HepG2 (cell line): ENCODE measurements around the gene RASA1. TPM values are rescaled to one million over a fixed set of nuclear protein-coding genes. Genes with fewer than 3 reads are reported as not detected.

Source experiments
- CENPBD1 ChIP-seq: sonication (generic); formaldehyde crosslinking; IDR thresholded peaks from 2 replicates; pipeline ENCODE4 v1.8.0; 2022; ENCODE audit warnings: missing genetic modification reagents, low read depth, mild to moderate bottlenecking, borderline replicate concordance
- CHD2 ChIP-seq: IDR thresholded peaks from 2 replicates; pipeline ENCODE4 v1.6.1; 2011; ENCODE audit warnings: low read depth, low read length, improper control_type of control experiment
- CREM ChIP-seq, 2 experiments: sonication (generic) in 1 of 2; formaldehyde crosslinking in 1 of 2; IDR thresholded peaks; 2 replicates each; pipeline versions ENCODE4 v1.4.0 to v1.6.1; 2016 to 2020; ENCODE audit warnings: antibody characterized with exemption in 1 of 2, mild to moderate bottlenecking in 1 of 2, missing genetic modification reagents in 1 of 2
- DR1 ChIP-seq: sonication (generic); formaldehyde crosslinking; IDR thresholded peaks from 2 replicates; pipeline ENCODE4 v1.8.0; 2021; ENCODE audit warnings: mild to moderate bottlenecking, missing genetic modification reagents, inconsistent platforms
- ELF3 ChIP-seq: IDR thresholded peaks from 2 replicates; pipeline ENCODE4 v1.6.1; 2016; ENCODE audit warnings: missing genetic modification reagents, missing compliant biosample characterization
- GLI4 ChIP-seq: sonication (generic); formaldehyde crosslinking; IDR thresholded peaks from 2 replicates; pipeline ENCODE4 v1.5.1; 2020; ENCODE audit warnings: missing genetic modification reagents, mild to moderate bottlenecking, moderate library complexity, borderline replicate concordance
- KMT2B ChIP-seq: IDR thresholded peaks from 2 replicates; pipeline ENCODE4 v1.6.1; 2016; ENCODE audit warnings: missing genetic modification reagents, missing compliant biosample characterization
- MEIS1 ChIP-seq: sonication (generic); formaldehyde crosslinking; IDR thresholded peaks from 2 replicates; pipeline ENCODE4 v1.9.0; 2021; ENCODE audit warnings: mild to moderate bottlenecking, missing genetic modification reagents, moderate library complexity, borderline replicate concordance
- PITX1 ChIP-seq: sonication (generic); formaldehyde crosslinking; IDR thresholded peaks from 2 replicates; pipeline ENCODE4 v1.5.1; 2020; ENCODE audit warnings: mild to moderate bottlenecking, missing genetic modification reagents
- PLRG1 ChIP-seq: fragments of 450-650 bp; conservative IDR thresholded peaks from 2 replicates; pipeline ENCODE4 v1.6.1; 2016
- REL ChIP-seq: sonication (generic); formaldehyde crosslinking; conservative IDR thresholded peaks from 2 replicates; pipeline ENCODE4 v1.8.0; 2022; ENCODE audit warnings: mild to moderate bottlenecking, missing genetic modification reagents, moderate library complexity
- SMARCE1 ChIP-seq: fragments of 450-650 bp; IDR thresholded peaks from 2 replicates; pipeline ENCODE4 v1.6.1; 2017; ENCODE audit warnings: borderline replicate concordance
- SRSF1 ChIP-seq: fragments of 200-400 bp; formaldehyde crosslinking; optimal IDR thresholded peaks from 2 replicates; pipeline ENCODE3; 2017; ENCODE audit warnings: mild to moderate bottlenecking, low read depth, low read length, moderate library complexity
- THAP9 ChIP-seq: sonication (generic); formaldehyde crosslinking; IDR thresholded peaks from 2 replicates; pipeline ENCODE4; 2020; ENCODE audit warnings: missing genetic modification reagents, mild to moderate bottlenecking, borderline replicate concordance
- ZBTB49 ChIP-seq: sonication (generic); formaldehyde crosslinking; IDR thresholded peaks from 2 replicates; pipeline ENCODE4 v1.4.0; 2020; ENCODE audit warnings: missing genetic modification reagents, borderline replicate concordance
- ZNF484 ChIP-seq: sonication (generic); formaldehyde crosslinking; IDR thresholded peaks from 2 replicates; pipeline ENCODE4 v1.5.1; 2020; ENCODE audit warnings: mild to moderate bottlenecking, low read depth, missing genetic modification reagents, borderline replicate concordance
- ZNF687 ChIP-seq: sonication (generic); formaldehyde crosslinking; IDR thresholded peaks from 2 replicates; pipeline ENCODE4 v1.5.1; 2020; ENCODE audit warnings: mild to moderate bottlenecking, missing genetic modification reagents, moderate library complexity
- ZNF709 ChIP-seq: sonication (generic); formaldehyde crosslinking; IDR thresholded peaks from 2 replicates; pipeline ENCODE4 v1.5.0; 2020; ENCODE audit warnings: mild to moderate bottlenecking, missing genetic modification reagents
- polyA plus RNA-seq, 8 experiments: library from polyadenylated mRNA; depleted of rRNA in 3 of 8; stranded (reverse) in 7 of 8; unstranded in 1 of 8; fragments of >200 nt; fragmentation: Illumina TruSeq in 4 of 8; extraction: Trizol in 4 of 8; gene quantifications; 2 replicates each; pipeline versions ENCODE4 v1.2.1 to v1.2.3, GENCODE V29; 2011 to 2016; ENCODE audit warnings: low read depth in 4 of 8, missing spikeins in 1 of 8, mixed read lengths in 1 of 8; ENCODE audit not compliant: insufficient read depth in 1 of 8
- total RNA-seq, 5 experiments: library from RNA; depleted of rRNA; stranded (reverse); fragments of >200 nt; fragmentation: Illumina TruSeq; extraction: Trizol; gene quantifications; 2 replicates each; pipeline ENCODE4 v1.2.3, GENCODE V29; 2016; ENCODE audit warnings: low read depth in 1 of 5

The RASA1 gene
- total and polyA plus RNA-seq, 2 of the 13 experiments (the other 11 are each of a cell fraction or from before 2014, with no cell fraction given): 19.5 to 20.5 TPM

- TF ChIP-seq THAP9 (CRISPR knock-in tag) (peak; percentile 71; the same call in 1 of the 2 replicates), CHD2 (peak; percentile 91), ZBTB49 (CRISPR knock-in tag) (no peak), KMT2B (CRISPR knock-in tag) (peak; percentile 87), CENPBD1 (no peak), MEIS1 (CRISPR knock-in tag) (0 out of 2 replicates have a peak, but pooled peaks have one; percentile 43), REL (CRISPR knock-in tag) (no peak), SRSF1 (peak; percentile 23), PLRG1 (no peak), GLI4 (CRISPR knock-in tag) (no peak), DR1 (CRISPR knock-in tag) (peak; percentile 55; the same call in 1 of the 2 replicates), ELF3 (CRISPR knock-in tag) (peak; percentile 80), ZNF687 (CRISPR knock-in tag) (peak; percentile 87), SMARCE1 (no peak), ZNF709 (CRISPR knock-in tag) (no peak), PITX1 (CRISPR knock-in tag) (peak; percentile 20; the same call in 1 of the 2 replicates), ZNF484 (CRISPR knock-in tag) (no peak), CREM (IDR thresholded peaks at IDR 0.05) (peak; percentile 96), CREM (CRISPR knock-in tag; IDR thresholded peaks at IDR 0.05) (no peak; the same call in 1 of the 2 replicates)
These were observed 145.1 kb downstream of the RASA1 start, which contains the start of gene CCNH (continued) for GRCh38 chr5:87412630-87413342.
